ENCODE results near the gene LAD1. TPM values are rescaled to one million over a fixed set of nuclear protein-coding genes. Genes with fewer than 3 reads are reported as not detected.

Gene LAD1
- total and polyA plus RNA-seq, 9 of the 15 experiments (the other 6 are each of a cell fraction or from before 2014, with no cell fraction given) = 0.31 TPM; not detected in 8

- TF ChIP-seq SIX5 (IDR thresholded peaks at IDR 0.05; ENCODE audit: borderline replicate concordance in 1 of 2, insufficient read depth in 1 of 2, low read depth in 1 of 2, low read length in 2 of 2) (no peak), ZNF778 (CRISPR knock-in tag; IDR thresholded peaks at IDR 0.05) (no peak), SMAD2 (IDR thresholded peaks at IDR 0.05; ENCODE audit: low read depth, low read length) (no peak), NFYB (IDR thresholded peaks at IDR 0.05; ENCODE audit: extremely low read depth, insufficient read length) (no peak), FOS (IDR thresholded peaks at IDR 0.05; ENCODE audit: extremely low read depth, insufficient read length) (no peak), HEY1 (CRISPR knock-in tag; IDR thresholded peaks at IDR 0.05; ENCODE audit: borderline replicate concordance) (no peak), MIER1 (IDR thresholded peaks at IDR 0.05; ENCODE audit: low read depth) (no peak), HOMEZ (CRISPR knock-in tag; IDR thresholded peaks at IDR 0.05) (no peak), YY1 (IDR thresholded peaks at IDR 0.05; ENCODE audit: borderline replicate concordance in 1 of 3, control insufficient read depth in 1 of 3, extremely low read depth in 1 of 3, insufficient read depth in 3 of 3, insufficient read length in 1 of 3, insufficient replicate concordance in 2 of 3, low read depth in 1 of 3, low read length in 2 of 3) (peak in 1 of 3 experiments; percentile 27), SP2 (IDR thresholded peaks at IDR 0.05; ENCODE audit: extremely low read depth, low read depth, low read length, poor library complexity, severe bottlenecking) (no peak), TRIM28 (IDR thresholded peaks at IDR 0.05) (no peak), ZNF263 (CRISPR knock-in tag; IDR thresholded peaks at IDR 0.05; ENCODE audit: borderline replicate concordance) (peak; percentile 96)
- TF ChIP-seq, protein P1, sequence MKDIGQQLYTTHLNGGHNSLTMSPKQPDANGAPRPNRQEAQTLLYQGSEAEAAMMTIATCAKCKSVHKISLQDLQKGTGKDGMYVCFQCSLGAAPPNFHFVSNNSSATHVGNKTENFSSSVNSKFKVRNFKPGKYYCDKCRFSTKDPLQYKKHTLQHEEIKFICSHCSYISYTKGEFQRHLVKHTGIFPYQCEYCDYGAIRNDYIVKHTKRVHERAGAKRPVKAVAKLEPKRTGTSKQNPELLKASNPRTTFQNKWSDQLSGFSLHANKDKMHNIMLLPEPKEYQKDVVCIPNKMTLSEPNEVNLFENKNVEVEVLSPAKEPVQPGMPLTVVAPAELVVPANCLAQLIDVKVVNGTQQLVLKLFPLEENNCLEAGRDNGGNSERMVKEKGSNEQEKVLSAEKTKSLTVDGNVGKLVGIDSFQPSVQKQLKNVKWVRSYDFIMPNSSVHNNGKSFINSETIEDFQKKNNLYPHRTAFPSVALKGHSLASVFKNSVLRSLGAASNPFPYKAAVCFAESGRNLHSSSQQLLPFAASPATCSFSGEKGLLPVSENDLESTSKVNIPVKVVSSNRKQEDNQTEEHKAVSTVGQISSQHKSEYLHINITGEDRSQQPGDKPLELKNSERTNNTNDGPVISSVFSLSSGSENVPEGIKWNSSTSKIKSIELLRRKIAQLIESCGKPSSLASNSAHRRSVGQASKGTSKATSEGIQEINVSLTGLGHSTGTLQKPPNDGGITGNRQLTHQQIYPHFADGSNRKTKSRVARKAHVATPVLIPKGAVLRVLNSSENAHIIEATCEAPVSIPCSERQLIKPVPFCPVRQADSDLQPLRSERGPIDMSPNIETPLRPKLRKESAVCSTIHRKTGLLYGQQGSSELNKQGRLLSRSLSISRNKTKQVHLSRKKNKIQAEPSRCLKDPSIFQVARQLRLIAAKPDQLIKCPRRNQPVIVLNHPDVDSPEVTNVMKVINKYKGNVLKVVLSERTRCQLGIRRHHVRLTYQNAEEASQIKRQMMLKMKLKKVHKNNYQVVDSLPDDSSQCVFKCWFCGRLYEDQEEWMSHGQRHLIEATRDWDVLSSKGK (CRISPR knock-in tag; IDR thresholded peaks at IDR 0.05) = no peak
These were observed 24.0 kb downstream of the LAD1 start (continued) for GRCh38 chr1:201375169-201375568.

Measured in K562 (cell line).